NCI-H524 treated with DMSO at 0.1 percent for 48 hours (cell line): ENCODE results near the gene ITGA11.

ENCODE experiments used
- DNase-seq: peaks from one replicate; lab custom pipeline; 2025; lab: John Stamatoyannopoulos, UW

The ITGA11 gene

DNA sequence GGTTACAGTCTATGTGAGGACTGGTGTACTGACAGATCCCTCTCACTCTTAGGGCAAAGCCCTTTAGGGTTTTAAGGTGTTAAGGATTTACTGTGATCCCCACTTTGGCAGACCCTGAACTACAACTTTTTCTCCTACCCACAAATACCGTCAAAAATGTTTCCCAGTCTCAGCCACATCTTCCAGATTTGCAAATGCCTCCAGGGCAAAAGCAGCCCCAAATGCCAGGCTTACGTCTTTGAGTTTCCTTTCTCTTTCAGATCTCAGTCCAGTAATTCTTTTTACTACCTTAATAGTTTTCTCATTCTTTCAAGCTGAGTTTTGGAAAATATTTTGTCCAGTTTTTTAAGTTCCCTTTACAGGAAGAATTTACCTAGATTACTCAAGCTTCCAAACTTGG is 13.4 kb upstream of the ITGA11 start:
- no peak for DNase-seq

DNA sequence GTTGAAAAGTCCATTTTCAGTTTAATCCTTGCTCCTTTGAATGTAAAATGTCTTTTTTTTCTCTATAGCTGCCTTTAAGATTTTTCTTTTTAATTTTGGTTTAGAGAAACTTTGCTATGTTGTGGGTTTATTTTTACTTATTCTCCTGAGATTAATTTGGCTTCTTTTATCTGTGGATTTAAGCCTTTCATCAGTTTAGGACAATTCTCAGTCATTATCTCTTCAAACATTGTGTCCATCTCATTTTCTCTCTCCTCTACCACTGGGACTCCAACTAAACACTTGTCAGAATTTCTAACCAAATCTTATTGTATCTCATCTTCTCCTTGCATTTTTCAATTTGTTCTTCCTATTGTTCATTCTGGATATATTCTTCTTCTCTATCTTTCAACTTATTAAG is 12.4 kb upstream of the ITGA11 start:
- no peak for DNase-seq

GRCh38 chr15:68442903-68443302 is 10.9 kb upstream of the ITGA11 start:
- DNase-seq, result no peak

- DNase-seq, result no peak
Measured at GRCh38 chr15:68442041-68442440, 10.1 kb upstream of the ITGA11 start.

DNA sequence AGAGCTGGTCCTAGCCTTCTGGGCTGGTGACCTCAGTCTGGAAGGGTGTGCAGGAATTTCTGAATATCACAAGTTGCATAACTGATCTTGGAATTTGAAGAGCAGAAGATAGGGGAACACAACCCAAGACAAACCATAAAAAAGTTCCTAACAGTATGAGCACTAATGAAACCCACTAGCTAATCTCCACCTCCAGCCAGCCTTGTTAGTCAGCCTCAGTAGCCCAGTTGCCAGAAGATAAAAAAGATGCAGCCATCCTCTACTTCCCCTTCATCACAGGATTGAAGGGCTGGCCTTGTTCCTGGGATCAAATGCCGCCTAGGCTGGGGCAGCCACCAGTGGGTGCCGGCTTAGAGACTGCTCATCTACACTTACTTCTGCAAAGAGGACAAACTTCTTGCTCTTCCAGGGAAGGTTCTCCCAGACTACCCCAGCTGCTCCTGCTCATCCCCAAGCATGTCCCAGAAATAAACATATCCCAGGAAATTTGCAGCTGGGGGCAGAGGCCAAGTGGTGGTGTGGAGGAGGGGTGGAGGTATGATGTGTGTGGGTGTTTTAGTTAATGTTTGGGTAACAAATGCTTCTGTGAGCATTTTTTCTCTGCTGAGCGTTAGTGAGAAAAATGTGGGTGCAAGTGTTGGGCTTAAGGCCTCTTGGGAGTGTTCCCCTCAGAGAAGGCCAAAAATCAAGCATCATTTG is 9.2 kb upstream of the ITGA11 start:
- no peak for DNase-seq

- DNase-seq, result no peak
Measured at GRCh38 chr15:68440136-68440535, 8.2 kb upstream of the ITGA11 start.

DNA sequence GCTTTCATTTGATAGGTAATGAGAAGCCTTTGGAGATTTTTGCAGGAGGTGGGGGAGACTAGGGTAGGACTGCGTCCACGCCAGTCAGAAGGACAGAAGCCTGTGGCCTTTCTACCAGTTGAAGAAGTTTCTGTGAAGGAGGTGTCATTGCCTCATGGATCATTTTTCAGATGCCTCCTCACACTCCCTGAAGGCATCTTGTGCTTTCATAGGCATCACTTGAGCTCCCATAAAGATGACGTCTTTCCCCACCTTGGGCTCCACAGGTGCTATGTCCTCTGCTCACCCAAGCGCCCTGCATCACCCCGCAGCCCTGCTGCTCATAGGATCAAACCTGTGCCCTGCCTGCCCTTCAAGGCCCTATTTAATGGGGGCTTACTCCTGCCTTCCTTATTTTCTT is 7.5 kb upstream of the ITGA11 start:
- no peak for DNase-seq

GRCh38 chr15:68436680-68437079 is 4.7 kb upstream of the ITGA11 start:
- DNase-seq, result no peak

- DNase-seq, result no peak
Measured at GRCh38 chr15:68435966-68436365, 4.0 kb upstream of the ITGA11 start.

DNA sequence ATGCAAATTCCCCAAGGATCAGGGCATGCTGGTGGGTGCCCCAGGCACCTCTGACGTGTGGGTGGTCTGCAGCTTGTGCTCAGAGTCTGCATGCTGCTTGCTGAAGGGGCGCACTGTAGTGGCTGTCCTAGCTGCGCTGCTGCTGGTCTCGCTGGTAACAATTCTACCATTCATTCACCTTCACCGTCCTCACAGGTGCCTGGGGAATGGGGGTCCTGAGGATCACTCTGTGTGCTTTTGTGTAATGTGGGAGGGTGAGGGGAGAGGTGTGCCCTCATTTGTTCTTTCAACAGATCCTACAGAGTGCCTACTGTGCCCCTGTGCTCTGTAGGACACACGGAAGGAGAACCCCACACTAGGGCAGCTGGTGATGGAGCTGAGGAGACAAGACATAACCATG is 2.1 kb upstream of the ITGA11 start:
- no peak for DNase-seq

GRCh38 chr15:68433551-68433950 is 1.6 kb upstream of the ITGA11 start:
- no peak for DNase-seq

DNA sequence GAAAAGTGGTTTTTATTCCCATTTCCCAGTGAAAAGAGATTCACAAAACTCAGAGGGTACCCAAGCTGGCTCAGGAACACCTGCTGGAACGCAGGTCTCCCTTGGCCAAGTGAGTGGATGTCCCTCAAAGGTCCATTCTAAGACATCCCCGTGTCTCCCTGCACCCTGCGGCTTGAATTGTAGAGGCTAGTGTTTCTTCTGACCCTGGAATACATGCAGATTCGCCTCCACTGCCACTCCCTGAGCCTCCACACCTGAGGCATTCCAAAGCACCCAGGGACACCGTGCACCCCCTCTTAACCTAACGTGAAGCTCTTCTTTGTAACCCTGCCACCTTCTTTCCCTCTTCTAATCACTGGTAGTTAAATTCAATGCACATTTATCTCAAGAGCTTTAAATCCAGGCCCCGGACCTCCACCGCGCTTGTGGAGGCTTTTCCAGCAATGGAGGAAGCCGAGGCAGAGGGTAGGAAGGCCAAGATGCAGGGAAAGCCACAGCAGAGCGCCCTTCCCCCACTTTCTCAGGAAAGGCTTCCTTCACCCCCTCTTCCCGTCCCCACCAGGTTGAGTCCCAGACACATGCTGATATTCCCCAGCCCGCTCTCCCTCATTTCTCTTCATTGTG is 590 bp upstream of the ITGA11 start:
- no peak for DNase-seq

GRCh38 chr15:68431037-68431791 is 749 bp downstream of the ITGA11 start:
- DNase-seq, result no peak

GRCh38 chr15:68430471-68431036 is 1.4 kb downstream of the ITGA11 start:
- DNase-seq, result no peak

DNA sequence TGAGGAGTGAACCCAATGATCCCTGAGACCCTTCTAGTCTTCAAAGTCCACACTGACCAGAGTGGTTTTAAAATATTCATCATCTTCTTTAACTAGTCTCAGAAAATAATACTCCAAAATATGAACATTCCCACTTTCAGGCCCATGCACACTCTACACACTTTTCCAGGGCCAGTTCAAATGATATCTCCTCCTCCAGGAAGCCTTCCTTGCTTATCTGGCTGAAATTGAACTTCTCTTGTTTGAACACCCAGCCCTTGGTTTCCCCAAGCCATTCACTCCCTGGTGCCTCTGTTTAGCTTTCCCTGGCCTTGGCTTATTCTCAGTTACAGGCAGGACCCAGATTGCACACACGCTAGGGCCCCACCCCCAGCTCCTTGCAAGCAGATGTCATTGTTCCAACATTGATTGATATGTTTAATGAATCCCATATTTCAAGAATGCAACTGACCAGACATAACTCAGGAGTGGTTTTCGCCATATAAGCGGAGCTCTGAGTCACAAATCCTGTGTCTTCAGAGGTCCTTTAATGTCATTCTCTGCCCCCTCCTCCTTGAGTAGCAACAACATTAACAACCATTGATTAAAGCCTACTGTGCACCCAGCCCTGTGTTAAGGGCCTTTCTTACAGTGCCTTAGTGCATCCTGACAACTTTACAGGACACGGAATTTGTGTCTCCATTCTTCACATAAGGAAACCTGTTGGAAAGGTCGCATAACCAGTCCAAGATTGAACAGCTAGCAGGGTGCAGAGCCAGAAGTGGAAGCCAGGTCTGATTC is 2.1 kb downstream of the ITGA11 start:
- DNase-seq, result no peak

- DNase-seq, result no peak
Measured at GRCh38 chr15:68428431-68428940, 3.5 kb downstream of the ITGA11 start.

GRCh38 chr15:68427963-68428362 is 4.0 kb downstream of the ITGA11 start:
- no peak for DNase-seq

GRCh38 chr15:68427366-68427765 is 4.6 kb downstream of the ITGA11 start:
- no peak for DNase-seq

- no peak for DNase-seq
Measured at GRCh38 chr15:68426116-68426515, 5.8 kb downstream of the ITGA11 start.

- no peak for DNase-seq
Measured at GRCh38 chr15:68425428-68426060, 6.4 kb downstream of the ITGA11 start.

- no peak for DNase-seq
Measured at GRCh38 chr15:68424754-68425390, 7.1 kb downstream of the ITGA11 start.
